HCT116 (cell line): ENCODE results near the gene EIF4E.
"Not testable (repeated sequence)": the region's sequence is repeated elsewhere in the genome, so short reads cannot be mapped to it uniquely, and the experiment has no call there.

Source experiments
- EZH2 ChIP-seq: fragments of 200-600 bp; sonication (generic); IDR thresholded peaks from 2 replicates; pipeline ENCODE4 v1.6.1; 2017; ENCODE audit warnings: antibody characterized with exemption, mixed run types
- RAD21 ChIP-seq: IDR thresholded peaks from 2 replicates; pipeline ENCODE4 v1.6.1; 2012; ENCODE audit warnings: low read depth, mild to moderate bottlenecking
- SP1 ChIP-seq: IDR thresholded peaks from 2 replicates; pipeline ENCODE4 v1.6.1; 2012; ENCODE audit warnings: low read depth
- YY1 ChIP-seq: IDR thresholded peaks from 2 replicates; pipeline ENCODE4 v1.6.1; 2011; ENCODE audit warnings: low read length, low read depth, moderate library complexity, mild to moderate bottlenecking; ENCODE audit not compliant: insufficient replicate concordance; ENCODE audit errors: extremely low read depth
- TF ChIP-seq, protein P1 (sequence below), 3 experiments: fragments of 200-600 bp in 1 of 3; sonication (generic) in 1 of 3; IDR thresholded peaks in 2 of 3; conservative IDR thresholded peaks in 1 of 3; 2 replicates each; pipeline ENCODE4 v1.5.1; 2012 to 2017; ENCODE audit warnings: low read depth in 2 of 3, low read length in 2 of 3, antibody characterized with exemption in 1 of 3, borderline replicate concordance in 1 of 3, control low read depth in 1 of 3, mild to moderate bottlenecking in 1 of 3, mixed read lengths in 1 of 3, mixed run types in 1 of 3, moderate library complexity in 1 of 3; ENCODE audit not compliant: insufficient read depth in 1 of 3
- TF ChIP-seq, protein P2 (sequence below): IDR thresholded peaks from 2 replicates; pipeline ENCODE4 v1.6.1; 2012; ENCODE audit warnings: low read depth

DNA sequence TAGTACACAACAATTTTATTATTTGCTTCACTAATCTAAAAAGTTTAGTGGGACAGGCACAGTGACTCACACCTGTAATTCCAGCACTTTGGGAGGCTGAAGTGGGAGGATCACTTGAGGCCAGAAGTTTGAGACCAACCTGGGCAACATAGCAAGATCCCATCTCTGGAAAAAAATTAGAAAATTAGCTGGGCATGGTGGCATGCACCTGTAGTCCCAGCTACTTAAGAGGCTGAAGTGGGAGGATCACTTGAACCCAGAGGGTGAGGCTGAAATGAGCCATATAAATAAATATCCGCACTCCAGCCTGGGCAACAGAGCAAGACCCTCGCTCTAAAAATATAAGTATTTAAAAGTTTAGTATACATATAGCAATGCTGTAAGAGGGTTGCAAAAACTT, 42.6 kb downstream of the EIF4E start:
- TF ChIP-seq, protein P1, sequence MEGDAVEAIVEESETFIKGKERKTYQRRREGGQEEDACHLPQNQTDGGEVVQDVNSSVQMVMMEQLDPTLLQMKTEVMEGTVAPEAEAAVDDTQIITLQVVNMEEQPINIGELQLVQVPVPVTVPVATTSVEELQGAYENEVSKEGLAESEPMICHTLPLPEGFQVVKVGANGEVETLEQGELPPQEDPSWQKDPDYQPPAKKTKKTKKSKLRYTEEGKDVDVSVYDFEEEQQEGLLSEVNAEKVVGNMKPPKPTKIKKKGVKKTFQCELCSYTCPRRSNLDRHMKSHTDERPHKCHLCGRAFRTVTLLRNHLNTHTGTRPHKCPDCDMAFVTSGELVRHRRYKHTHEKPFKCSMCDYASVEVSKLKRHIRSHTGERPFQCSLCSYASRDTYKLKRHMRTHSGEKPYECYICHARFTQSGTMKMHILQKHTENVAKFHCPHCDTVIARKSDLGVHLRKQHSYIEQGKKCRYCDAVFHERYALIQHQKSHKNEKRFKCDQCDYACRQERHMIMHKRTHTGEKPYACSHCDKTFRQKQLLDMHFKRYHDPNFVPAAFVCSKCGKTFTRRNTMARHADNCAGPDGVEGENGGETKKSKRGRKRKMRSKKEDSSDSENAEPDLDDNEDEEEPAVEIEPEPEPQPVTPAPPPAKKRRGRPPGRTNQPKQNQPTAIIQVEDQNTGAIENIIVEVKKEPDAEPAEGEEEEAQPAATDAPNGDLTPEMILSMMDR (IDR thresholded peaks at IDR 0.05 in 2 of 3, conservative IDR thresholded peaks at IDR 0.05 in 1 of 3; ENCODE audit: borderline replicate concordance in 1 of 3, insufficient read depth in 1 of 3, low read depth in 2 of 3, low read length in 2 of 3): not testable (repeated sequence)
- not testable (repeated sequence) for TF ChIP-seq YY1, EZH2, SP1, RAD21
- TF ChIP-seq, protein P2, sequence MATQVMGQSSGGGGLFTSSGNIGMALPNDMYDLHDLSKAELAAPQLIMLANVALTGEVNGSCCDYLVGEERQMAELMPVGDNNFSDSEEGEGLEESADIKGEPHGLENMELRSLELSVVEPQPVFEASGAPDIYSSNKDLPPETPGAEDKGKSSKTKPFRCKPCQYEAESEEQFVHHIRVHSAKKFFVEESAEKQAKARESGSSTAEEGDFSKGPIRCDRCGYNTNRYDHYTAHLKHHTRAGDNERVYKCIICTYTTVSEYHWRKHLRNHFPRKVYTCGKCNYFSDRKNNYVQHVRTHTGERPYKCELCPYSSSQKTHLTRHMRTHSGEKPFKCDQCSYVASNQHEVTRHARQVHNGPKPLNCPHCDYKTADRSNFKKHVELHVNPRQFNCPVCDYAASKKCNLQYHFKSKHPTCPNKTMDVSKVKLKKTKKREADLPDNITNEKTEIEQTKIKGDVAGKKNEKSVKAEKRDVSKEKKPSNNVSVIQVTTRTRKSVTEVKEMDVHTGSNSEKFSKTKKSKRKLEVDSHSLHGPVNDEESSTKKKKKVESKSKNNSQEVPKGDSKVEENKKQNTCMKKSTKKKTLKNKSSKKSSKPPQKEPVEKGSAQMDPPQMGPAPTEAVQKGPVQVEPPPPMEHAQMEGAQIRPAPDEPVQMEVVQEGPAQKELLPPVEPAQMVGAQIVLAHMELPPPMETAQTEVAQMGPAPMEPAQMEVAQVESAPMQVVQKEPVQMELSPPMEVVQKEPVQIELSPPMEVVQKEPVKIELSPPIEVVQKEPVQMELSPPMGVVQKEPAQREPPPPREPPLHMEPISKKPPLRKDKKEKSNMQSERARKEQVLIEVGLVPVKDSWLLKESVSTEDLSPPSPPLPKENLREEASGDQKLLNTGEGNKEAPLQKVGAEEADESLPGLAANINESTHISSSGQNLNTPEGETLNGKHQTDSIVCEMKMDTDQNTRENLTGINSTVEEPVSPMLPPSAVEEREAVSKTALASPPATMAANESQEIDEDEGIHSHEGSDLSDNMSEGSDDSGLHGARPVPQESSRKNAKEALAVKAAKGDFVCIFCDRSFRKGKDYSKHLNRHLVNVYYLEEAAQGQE: not testable (repeated sequence)
